GM06990 (cell line): Measurements from ENCODE around the gene PRKD1.

ENCODE experiments used
- DNase-seq: peaks from one replicate; pipeline ENCODE4 v3.0.0-alpha.2; 2011; ENCODE audit not compliant: insufficient read length; ENCODE audit errors: extremely low read depth
- H3K27me3 ChIP-seq: replicated peaks from 2 replicates; pipeline ENCODE4 v1.6.0; 2011; ENCODE audit warnings: low read length; ENCODE audit not compliant: control insufficient read depth, insufficient read depth
- H3K36me3 ChIP-seq: 2 replicates; pipeline ENCODE4 v1.5.1; 2011; ENCODE audit warnings: low read length; ENCODE audit not compliant: control insufficient read depth, insufficient read depth
- H3K4me3 ChIP-seq: replicated peaks from 2 replicates; pipeline ENCODE4 v1.5.1; 2011; ENCODE audit warnings: low read depth, mild to moderate bottlenecking, control low read depth, low read length
- CTCF ChIP-seq: IDR thresholded peaks from 2 replicates; pipeline ENCODE4 v1.5.1; 2011; ENCODE audit warnings: low read length, control low read depth, mild to moderate bottlenecking, inconsistent platforms; ENCODE audit not compliant: insufficient read depth, poor library complexity, severe bottlenecking

Gene PRKD1

GRCh38 chr14:29927376-29928116, at the start of gene PRKD1:
PRKD1 (minus strand) TSS chr14:29927847.
- Histone ChIP-seq H3K27me3 (no peaks in the 10 kb centered on the region), H3K36me3 (no peaks in the 10 kb centered on the region), H3K4me3 (no peak within 1 kb of the TSS)
- DNase-seq, result peak; percentile 10
- TF ChIP-seq CTCF, result no peak

GRCh38 chr14:29971101-29971500, 43.5 kb upstream of the PRKD1 start:
- TF ChIP-seq CTCF, result no peak
- H3K4me3 ChIP-seq, result no peak overlapping the region
- no peaks in the 10 kb centered on the region for H3K27me3 ChIP-seq
- no peaks in the 10 kb centered on the region for H3K36me3 ChIP-seq
- DNase-seq, result no peak

GRCh38 chr14:29955087-29955486, 27.4 kb upstream of the PRKD1 start:
- Histone ChIP-seq H3K27me3 (no peaks in the 10 kb centered on the region), H3K36me3 (no peaks in the 10 kb centered on the region), H3K4me3 (no peak overlapping the region)
- TF ChIP-seq CTCF, result no peak
- no peak for DNase-seq

GRCh38 chr14:29953501-29953900, 25.9 kb upstream of the PRKD1 start:
- no peak for TF ChIP-seq CTCF
- Histone ChIP-seq H3K27me3 (no peaks in the 10 kb centered on the region), H3K36me3 (no peaks in the 10 kb centered on the region), H3K4me3 (no peak overlapping the region)
- no peak for DNase-seq

GRCh38 chr14:29944091-29944490, 16.4 kb upstream of the PRKD1 start:
- TF ChIP-seq CTCF, result no peak
- H3K4me3 ChIP-seq, result no peak overlapping the region
- no peaks in the 10 kb centered on the region for H3K36me3 ChIP-seq
- DNase-seq, result no peak
- H3K27me3 ChIP-seq, result no peaks in the 10 kb centered on the region

- Histone ChIP-seq H3K36me3 (no peaks in the 10 kb centered on the region), H3K27me3 (no peaks in the 10 kb centered on the region), H3K4me3 (no peak overlapping the region)
- TF ChIP-seq CTCF, result no peak
- no peak for DNase-seq
Measured at GRCh38 chr14:29941401-29941800, 13.8 kb upstream of the PRKD1 start.
